ENCODE measurements around the gene ZNF784.

The ZNF784 gene

DNA sequence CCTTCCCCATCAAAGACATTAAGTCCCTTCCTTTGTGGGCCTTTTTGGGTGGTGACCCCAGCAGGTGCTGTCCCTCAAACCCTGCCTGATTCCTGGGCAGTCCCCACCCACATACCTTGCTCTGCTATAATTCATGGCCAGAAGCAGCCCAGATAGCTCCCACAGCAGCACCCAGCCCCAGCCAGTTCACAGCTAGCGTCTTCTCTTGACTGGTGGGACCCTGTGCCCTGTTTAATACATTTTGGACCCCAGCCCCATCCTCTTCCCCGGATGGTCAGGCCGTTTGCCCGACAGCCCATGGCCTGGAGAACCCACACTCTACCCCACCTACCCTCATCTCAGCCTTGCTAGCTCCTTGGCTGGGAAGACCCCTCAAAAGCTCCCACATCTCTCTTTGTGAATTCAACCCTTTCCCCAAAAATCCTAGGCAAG, 25.8 kb upstream of the ZNF784 start:
- no peaks in the 10 kb centered on the region for H3K27me3 ChIP-seq (ENCODE audit: control insufficient read depth in 2 of 2, insufficient read depth in 2 of 2, low read length in 2 of 2)
- peaks cover 11 to 19% of the 10 kb centered on the region in 2 donors for H3K4me1 ChIP-seq (ENCODE audit: control insufficient read depth in 2 of 2, insufficient read depth in 2 of 2, low read length in 2 of 2)
- H3K27ac ChIP-seq (ENCODE audit: low read depth in 2 of 2, low read length in 2 of 2) = no peak overlapping the region
- H3K36me3 ChIP-seq (ENCODE audit: control insufficient read depth in 2 of 2, insufficient read depth in 2 of 2, low read length in 2 of 2) = peaks cover 3 to 5% of the 10 kb centered on the region in 2 donors
- H3K4me3 ChIP-seq (ENCODE audit: low read length in 2 of 2) = no peak overlapping the region
- no peak overlapping the region for H3K9ac ChIP-seq (ENCODE audit: low read depth in 1 of 2, low read length in 2 of 2)
- no peaks in the 10 kb centered on the region for H3K9me3 ChIP-seq (ENCODE audit: control insufficient read depth in 2 of 2, low read length in 2 of 2)

DNA sequence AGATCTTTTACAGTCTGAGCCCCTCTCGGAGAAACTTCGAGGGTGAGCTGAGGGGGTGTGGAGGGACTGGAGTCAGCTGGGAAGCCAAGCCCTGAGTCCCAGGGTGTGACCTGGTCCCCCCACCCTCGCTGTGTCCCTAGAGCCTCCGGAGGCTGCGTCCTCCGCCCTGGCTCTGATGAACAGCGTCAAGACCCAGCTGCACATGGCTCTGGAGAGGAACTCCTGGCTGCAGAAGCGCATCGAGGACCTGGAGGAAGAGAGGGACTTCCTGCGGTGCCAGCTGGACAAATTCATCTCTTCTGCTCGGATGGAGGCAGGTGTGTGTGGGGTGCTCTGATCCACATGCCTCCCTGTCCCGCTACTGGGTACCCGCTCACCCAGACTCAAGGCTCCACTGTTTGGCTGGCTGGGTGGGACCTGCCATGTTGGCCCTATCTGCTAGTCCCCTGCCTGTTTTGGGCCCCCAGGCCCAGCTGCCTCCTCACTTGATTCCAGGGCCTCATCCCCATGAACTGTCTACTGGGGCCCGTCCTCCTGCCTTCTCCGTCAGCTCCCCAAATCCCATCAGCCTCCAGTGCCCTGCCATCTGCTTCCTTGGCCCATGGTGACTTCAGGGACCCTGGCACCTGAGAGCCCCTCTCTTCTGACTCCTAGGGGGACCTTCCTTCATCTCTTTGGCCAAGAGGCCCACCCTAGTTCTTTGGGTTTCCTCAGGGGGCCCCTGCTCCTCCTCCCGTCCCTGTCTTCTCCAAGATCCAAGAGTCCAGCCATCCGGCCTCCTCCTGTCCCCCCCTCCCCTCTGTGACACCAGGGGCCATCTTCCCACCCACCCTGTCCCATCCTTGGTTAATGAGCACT, 25.1 kb upstream of the ZNF784 start:
- peaks cover 3 to 11% of the 10 kb centered on the region in 2 donors for H3K36me3 ChIP-seq (ENCODE audit: control insufficient read depth in 2 of 2, insufficient read depth in 2 of 2, low read length in 2 of 2)
- no peaks in the 10 kb centered on the region for H3K27me3 ChIP-seq (ENCODE audit: control insufficient read depth in 2 of 2, insufficient read depth in 2 of 2, low read length in 2 of 2)
- H3K4me1 ChIP-seq (ENCODE audit: control insufficient read depth in 2 of 2, insufficient read depth in 2 of 2, low read length in 2 of 2) = peaks cover 16 to 19% of the 10 kb centered on the region in 2 donors
- H3K4me3 ChIP-seq (ENCODE audit: low read length in 2 of 2) = peak overlapping the region in 1 of 2 donors; percentile 76
- no peak overlapping the region for H3K9ac ChIP-seq (ENCODE audit: low read depth in 1 of 2, low read length in 2 of 2)
- H3K9me3 ChIP-seq (ENCODE audit: control insufficient read depth in 2 of 2, low read length in 2 of 2) = no peaks in the 10 kb centered on the region
- no peak overlapping the region for H3K27ac ChIP-seq (ENCODE audit: low read depth in 2 of 2, low read length in 2 of 2)

DNA sequence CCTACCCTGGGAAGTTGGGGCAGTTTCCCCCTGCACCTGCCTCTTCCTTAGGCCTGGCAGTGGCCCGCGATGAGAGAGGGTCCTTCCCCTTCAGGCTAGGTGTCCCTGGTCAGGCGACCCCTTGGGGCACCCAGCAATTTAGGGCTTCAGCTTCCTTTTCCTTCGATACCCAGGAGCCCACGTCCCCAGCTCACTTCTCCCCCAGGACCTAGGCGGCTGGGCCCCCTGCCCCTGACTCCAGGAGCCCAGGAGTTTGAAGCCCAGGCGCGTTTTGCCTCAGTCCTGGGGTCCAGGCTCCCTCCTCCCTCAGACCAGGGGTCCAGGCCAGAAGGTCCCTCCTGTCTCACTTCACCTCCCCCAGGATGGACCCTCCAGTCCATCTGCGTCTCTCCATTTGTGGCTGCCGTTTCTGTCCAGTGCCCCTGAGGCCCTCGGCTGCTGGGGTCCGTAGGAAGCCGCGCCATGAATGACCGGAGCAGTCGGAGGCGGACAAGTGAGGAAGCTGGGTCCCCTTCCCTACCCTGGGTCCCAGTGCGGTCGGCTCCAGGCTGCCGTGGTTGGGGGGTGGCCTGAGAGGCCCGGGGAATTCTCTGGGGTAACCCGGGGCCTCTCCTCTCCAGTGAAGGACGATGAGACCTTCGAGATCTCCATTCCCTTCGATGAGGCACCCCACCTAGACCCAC, 24.4 kb upstream of the ZNF784 start:
- Histone ChIP-seq H3K36me3 (ENCODE audit: control insufficient read depth in 2 of 2, insufficient read depth in 2 of 2, low read length in 2 of 2) (peaks cover 3 to 12% of the 10 kb centered on the region in 2 donors), H3K9me3 (ENCODE audit: control insufficient read depth in 2 of 2, low read length in 2 of 2) (no peaks in the 10 kb centered on the region), H3K27ac (ENCODE audit: low read depth in 2 of 2, low read length in 2 of 2) (peak overlapping the region in 1 of 2 donors; percentile 76), H3K4me3 (ENCODE audit: low read length in 2 of 2) (peak overlapping the region; percentile 76 to 90), H3K9ac (ENCODE audit: low read depth in 1 of 2, low read length in 2 of 2) (peak overlapping the region; percentile 68 to 77), H3K4me1 (ENCODE audit: control insufficient read depth in 2 of 2, insufficient read depth in 2 of 2, low read length in 2 of 2) (peaks cover 21 to 25% of the 10 kb centered on the region in 2 donors), H3K27me3 (ENCODE audit: control insufficient read depth in 2 of 2, insufficient read depth in 2 of 2, low read length in 2 of 2) (no peaks in the 10 kb centered on the region)

DNA sequence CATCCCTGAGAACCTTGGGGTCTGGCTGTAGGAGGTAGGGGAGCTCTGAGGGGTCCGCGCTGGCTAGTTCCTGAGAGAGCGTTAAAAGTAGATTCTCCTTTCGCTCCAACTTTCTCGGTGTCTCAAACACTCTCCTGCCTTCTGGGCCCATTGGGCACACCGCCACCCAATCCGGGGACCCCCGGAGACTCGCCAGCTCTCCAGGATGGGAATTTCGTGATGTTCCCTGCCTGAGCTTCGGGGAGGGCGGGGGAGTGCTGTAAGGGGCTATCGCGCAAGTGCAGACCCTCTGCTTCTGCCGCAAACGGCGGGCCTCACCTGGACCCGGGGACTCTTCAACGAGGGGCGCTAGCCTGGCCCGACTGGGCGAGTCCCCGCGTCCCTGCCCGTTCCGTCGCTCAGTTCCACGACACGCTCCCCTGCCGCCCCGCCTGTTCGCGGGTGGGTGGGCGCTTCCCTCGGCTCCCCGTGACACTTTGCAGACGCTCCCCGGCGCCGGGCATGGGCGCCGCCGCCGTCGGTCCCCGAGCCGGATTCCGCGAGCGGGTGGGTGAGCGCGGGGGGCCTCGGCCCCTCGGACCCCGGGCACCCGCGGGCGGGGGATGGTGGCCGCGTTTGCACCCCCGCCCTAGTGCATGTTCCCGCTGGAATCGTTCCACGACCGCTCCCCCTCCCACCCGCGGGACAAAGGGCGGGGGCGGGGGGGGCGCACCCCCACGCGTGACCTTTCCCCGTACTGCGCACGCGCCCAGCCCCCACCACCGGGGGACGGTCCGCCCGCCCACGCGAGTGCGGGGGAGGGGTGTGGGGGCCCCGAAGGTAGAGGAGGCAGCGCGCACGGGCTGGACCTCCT, 23.6 kb upstream of the ZNF784 start, which contains the start of gene CCDC106:
TSS of gene CCDC106 (plus strand) at position 481 of the 853 bp plus-strand sequence. CDS start 835 bp downstream, outside the sequence.
- Histone ChIP-seq H3K4me3 (ENCODE audit: low read length in 2 of 2) (peak within 1 kb of the TSS; percentile 76 to 90), H3K9ac (ENCODE audit: low read depth in 1 of 2, low read length in 2 of 2) (peak within 1 kb of the TSS; percentile 68 to 77), H3K27ac (ENCODE audit: low read depth in 2 of 2, low read length in 2 of 2) (peak within 1 kb of the TSS; percentile 57 to 76), H3K27me3 (ENCODE audit: control insufficient read depth in 2 of 2, insufficient read depth in 2 of 2, low read length in 2 of 2) (no peaks in the 10 kb centered on the region), H3K36me3 (ENCODE audit: control insufficient read depth in 2 of 2, insufficient read depth in 2 of 2, low read length in 2 of 2) (peaks cover 3 to 12% of the 10 kb centered on the region in 2 donors), H3K9me3 (ENCODE audit: control insufficient read depth in 2 of 2, low read length in 2 of 2) (no peaks in the 10 kb centered on the region), H3K4me1 (ENCODE audit: control insufficient read depth in 2 of 2, insufficient read depth in 2 of 2, low read length in 2 of 2) (peaks cover 25 to 28% of the 10 kb centered on the region in 2 donors)

DNA sequence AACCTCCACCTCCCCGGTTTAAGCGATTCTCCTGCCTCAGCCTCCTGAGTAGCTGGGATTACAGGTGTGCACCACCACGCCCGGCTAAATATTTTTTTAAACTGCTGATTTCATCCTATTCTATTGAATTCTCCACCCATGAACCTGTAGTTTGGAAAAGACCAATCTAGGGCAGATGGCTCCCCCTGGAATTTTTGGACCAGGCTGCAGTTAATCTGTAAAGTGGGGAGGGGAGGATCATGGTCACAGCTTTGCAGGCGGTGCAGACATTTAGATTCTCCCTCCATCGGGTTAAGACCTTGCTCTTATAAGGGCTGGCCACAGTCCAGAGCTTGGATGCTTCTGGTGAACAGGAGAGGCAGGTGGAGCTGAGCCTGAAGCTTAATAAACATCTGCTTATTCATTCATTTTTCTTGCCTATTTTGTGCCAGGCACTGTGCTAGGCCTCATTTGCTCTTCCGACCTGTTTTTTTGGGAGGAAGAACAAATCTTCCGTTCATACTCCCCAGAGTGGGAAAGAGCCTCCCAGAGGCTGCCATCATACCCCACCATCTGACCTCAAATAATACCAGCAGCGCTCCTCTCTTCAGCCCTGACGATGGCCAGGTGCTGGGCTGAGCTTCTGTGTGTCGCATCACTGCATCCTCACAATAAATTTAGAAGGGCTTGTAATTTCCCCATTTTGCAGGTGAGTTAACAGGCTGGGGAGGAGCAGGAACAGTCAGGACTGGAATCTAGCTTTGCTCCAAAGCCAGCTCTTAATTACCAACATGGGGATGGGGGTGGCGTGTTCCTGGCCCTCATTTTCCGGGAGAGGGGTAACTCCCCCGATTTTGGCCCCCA, 22.7 kb upstream of the ZNF784 start:
- Histone ChIP-seq H3K27ac (ENCODE audit: low read depth in 2 of 2, low read length in 2 of 2) (peak overlapping the region in 1 of 2 donors; percentile 76), H3K36me3 (ENCODE audit: control insufficient read depth in 2 of 2, insufficient read depth in 2 of 2, low read length in 2 of 2) (peaks cover 3 to 12% of the 10 kb centered on the region in 2 donors), H3K4me1 (ENCODE audit: control insufficient read depth in 2 of 2, insufficient read depth in 2 of 2, low read length in 2 of 2) (peaks cover 31 to 36% of the 10 kb centered on the region in 2 donors), H3K27me3 (ENCODE audit: control insufficient read depth in 2 of 2, insufficient read depth in 2 of 2, low read length in 2 of 2) (no peaks in the 10 kb centered on the region), H3K9me3 (ENCODE audit: control insufficient read depth in 2 of 2, low read length in 2 of 2) (no peaks in the 10 kb centered on the region), H3K9ac (ENCODE audit: low read depth in 1 of 2, low read length in 2 of 2) (peak overlapping the region; percentile 68 to 77), H3K4me3 (ENCODE audit: low read length in 2 of 2) (peak overlapping the region; percentile 76 to 90)

DNA sequence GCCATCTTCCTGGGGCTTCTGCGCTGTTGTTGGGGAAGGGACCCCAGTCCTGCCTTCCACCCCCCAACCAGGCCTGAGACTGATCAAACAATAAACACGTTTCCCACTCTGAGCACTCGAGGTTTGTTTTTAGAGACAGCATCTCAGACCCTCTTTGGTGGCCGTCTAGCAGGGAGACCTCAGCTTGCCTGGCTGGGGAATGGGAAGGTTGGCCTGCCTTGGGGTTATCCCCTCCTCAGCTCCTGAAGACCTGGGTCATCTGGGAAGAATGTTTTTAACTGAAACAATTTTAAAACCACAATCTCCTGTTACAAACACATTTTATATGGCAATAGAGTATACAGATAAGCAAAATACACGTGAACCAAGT, 21.1 kb upstream of the ZNF784 start:
- no peaks in the 10 kb centered on the region for H3K27me3 ChIP-seq (ENCODE audit: control insufficient read depth in 2 of 2, insufficient read depth in 2 of 2, low read length in 2 of 2)
- peaks cover 39 to 41% of the 10 kb centered on the region in 2 donors for H3K4me1 ChIP-seq (ENCODE audit: control insufficient read depth in 2 of 2, insufficient read depth in 2 of 2, low read length in 2 of 2)
- no peak overlapping the region for H3K9ac ChIP-seq (ENCODE audit: low read depth in 1 of 2, low read length in 2 of 2)
- peaks cover 3 to 12% of the 10 kb centered on the region in 2 donors for H3K36me3 ChIP-seq (ENCODE audit: control insufficient read depth in 2 of 2, insufficient read depth in 2 of 2, low read length in 2 of 2)
- no peak overlapping the region for H3K27ac ChIP-seq (ENCODE audit: low read depth in 2 of 2, low read length in 2 of 2)
- H3K9me3 ChIP-seq (ENCODE audit: control insufficient read depth in 2 of 2, low read length in 2 of 2) = no peaks in the 10 kb centered on the region
- no peak overlapping the region for H3K4me3 ChIP-seq (ENCODE audit: low read length in 2 of 2)

DNA sequence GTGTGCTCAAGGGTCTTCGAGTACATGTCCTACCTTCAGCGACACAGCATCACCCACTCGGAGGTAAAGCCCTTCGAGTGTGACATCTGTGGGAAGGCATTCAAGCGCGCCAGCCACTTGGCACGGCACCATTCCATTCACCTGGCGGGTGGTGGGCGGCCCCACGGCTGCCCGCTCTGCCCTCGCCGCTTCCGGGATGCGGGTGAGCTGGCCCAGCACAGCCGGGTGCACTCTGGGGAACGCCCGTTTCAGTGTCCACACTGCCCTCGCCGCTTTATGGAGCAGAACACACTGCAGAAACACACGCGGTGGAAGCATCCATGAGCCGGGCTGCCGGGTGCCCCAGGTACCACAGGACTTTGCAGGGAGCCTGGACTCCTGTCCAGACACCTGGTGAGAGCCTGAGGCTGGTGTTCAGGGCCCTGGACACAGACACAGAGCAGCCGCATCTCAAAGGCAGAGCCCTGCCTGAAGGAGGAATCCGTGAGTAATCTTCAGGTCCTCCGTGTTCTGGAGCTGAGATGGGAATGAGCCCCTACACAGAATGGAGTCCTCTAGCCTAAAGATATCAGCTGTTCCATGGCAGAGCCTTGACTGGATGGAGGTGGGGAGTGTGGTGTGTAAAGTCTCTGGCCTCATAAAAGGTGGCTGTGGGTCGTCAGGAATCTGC, 20.6 kb upstream of the ZNF784 start:
- Histone ChIP-seq H3K4me3 (ENCODE audit: low read length in 2 of 2) (peak overlapping the region in 1 of 2 donors; percentile 75), H3K9ac (ENCODE audit: low read depth in 1 of 2, low read length in 2 of 2) (peak overlapping the region in 1 of 2 donors; percentile 72), H3K36me3 (ENCODE audit: control insufficient read depth in 2 of 2, insufficient read depth in 2 of 2, low read length in 2 of 2) (peaks cover 3 to 12% of the 10 kb centered on the region in 2 donors), H3K27ac (ENCODE audit: low read depth in 2 of 2, low read length in 2 of 2) (no peak overlapping the region), H3K4me1 (ENCODE audit: control insufficient read depth in 2 of 2, insufficient read depth in 2 of 2, low read length in 2 of 2) (peaks cover 44 to 47% of the 10 kb centered on the region in 2 donors), H3K27me3 (ENCODE audit: control insufficient read depth in 2 of 2, insufficient read depth in 2 of 2, low read length in 2 of 2) (no peaks in the 10 kb centered on the region), H3K9me3 (ENCODE audit: control insufficient read depth in 2 of 2, low read length in 2 of 2) (no peaks in the 10 kb centered on the region)

DNA sequence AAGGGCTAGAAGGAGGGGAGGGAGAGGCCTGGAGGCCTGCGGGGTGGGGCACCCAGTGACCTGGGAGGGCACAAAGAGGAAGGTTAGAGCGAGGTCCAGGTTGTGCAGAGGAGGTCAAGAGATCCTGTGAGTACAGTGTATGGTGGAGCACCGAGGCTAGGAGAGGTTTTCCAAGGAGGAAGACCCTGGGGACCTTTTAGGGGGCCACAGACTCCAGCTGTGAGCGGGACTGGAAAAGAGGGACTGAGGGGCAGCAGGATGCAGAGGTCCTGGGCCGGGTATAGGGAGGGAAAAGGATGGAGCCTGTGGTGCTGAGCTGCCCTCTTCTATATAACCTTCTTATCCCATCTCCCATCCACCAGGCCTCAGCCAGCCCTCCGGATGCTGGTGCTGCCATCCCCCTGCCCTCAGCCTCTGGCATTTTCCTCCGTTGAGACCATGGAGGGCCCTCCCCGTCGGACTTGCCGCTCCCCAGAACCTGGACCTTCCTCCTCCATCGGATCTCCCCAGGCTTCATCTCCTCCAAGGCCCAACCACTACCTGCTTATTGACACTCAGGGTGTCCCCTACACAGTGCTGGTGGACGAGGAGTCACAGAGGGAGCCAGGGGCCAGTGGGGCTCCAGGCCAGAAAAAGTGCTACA, 19.9 kb upstream of the ZNF784 start:
- peak overlapping the region; percentile 72 for H3K9ac ChIP-seq (ENCODE audit: low read depth in 1 of 2, low read length in 2 of 2)
- no peaks in the 10 kb centered on the region for H3K9me3 ChIP-seq (ENCODE audit: control insufficient read depth in 2 of 2, low read length in 2 of 2)
- peak overlapping the region; percentile 75 to 86 for H3K4me3 ChIP-seq (ENCODE audit: low read length in 2 of 2)
- H3K36me3 ChIP-seq (ENCODE audit: control insufficient read depth in 2 of 2, insufficient read depth in 2 of 2, low read length in 2 of 2) = peaks cover 3 to 12% of the 10 kb centered on the region in 2 donors
- no peaks in the 10 kb centered on the region for H3K27me3 ChIP-seq (ENCODE audit: control insufficient read depth in 2 of 2, insufficient read depth in 2 of 2, low read length in 2 of 2)
- H3K4me1 ChIP-seq (ENCODE audit: control insufficient read depth in 2 of 2, insufficient read depth in 2 of 2, low read length in 2 of 2) = peaks cover 44 to 48% of the 10 kb centered on the region in 2 donors
- H3K27ac ChIP-seq (ENCODE audit: low read depth in 2 of 2, low read length in 2 of 2) = peak overlapping the region in 1 of 2 donors; percentile 81
